SKM-1 (cell line): ENCODE measurements around the gene SLC15A2.
"Not testable (repeated sequence)": the region's sequence is repeated elsewhere in the genome, so short reads cannot be mapped to it uniquely, and the experiment has no call there.

Experiments used
- DNase-seq: peaks from one replicate; lab custom pipeline; 2025; ENCODE audit not compliant: unreplicated experiment; lab: John Stamatoyannopoulos, UW

SLC15A2 gene

DNA sequence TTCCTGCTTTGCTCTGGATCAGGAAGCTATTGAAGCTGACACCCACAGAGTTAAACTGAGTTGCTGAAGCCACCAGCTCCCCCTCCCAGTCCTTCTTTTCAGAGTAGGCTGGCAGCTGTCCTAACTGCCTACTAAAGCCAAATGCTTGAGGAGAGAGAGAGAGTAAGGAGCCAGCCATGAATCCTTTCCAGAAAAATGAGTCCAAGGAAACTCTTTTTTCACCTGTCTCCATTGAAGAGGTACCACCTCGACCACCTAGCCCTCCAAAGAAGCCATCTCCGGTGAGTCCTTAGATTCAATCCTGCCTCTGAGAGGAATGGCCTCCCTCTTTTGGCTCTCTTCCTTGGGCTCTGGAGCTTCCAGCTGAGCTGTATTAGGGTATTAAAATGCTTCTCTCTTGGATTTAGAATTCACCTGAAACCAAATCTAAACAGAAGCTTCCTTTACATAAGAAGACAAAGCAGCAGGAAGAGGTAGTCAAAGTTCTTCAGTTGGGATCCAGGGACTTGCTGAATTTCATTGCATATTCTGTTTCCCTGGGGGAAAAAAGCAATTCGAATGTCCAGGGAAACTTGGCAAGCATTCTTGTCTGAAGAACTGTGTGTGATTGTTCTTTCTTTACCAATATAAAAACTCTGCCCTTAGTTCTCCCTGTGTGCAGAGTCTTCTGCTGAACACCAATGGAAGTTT lies at the start of gene SLC15A2:
Gene SLC15A2 (plus strand): TSS at position 101 of the 690 bp plus-strand sequence. CDS start 76 bp downstream, at position 177.
- DNase-seq = no peak

- no peak for DNase-seq
Measured at GRCh38 chr3:121844892-121845291, 49.3 kb upstream of the SLC15A2 start.

- DNase-seq = no peak
Measured at GRCh38 chr3:121852256-121852655, 41.9 kb upstream of the SLC15A2 start.

- DNase-seq = no peak
Measured at GRCh38 chr3:121855555-121855954, 38.6 kb upstream of the SLC15A2 start.

DNA sequence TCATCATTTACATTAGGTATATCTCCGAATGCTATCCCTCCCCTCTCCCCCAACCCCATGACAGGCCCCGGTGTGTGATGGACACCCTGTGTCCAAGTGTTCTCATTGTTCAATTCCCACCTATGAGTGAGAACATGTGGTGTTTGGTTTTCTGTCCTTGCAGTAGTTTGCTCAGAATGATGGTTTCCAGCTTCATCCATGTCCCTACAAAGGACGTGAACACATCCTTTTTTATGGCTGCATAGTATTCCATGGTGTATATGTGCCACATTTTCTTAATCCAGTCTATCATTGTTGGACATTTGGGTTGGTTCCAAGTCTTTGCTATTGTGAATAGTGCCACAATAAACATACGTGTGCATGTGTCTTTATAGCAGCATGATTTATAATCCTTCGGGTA lies 36.4 kb upstream of the SLC15A2 start:
- DNase-seq = not testable (repeated sequence)

DNA sequence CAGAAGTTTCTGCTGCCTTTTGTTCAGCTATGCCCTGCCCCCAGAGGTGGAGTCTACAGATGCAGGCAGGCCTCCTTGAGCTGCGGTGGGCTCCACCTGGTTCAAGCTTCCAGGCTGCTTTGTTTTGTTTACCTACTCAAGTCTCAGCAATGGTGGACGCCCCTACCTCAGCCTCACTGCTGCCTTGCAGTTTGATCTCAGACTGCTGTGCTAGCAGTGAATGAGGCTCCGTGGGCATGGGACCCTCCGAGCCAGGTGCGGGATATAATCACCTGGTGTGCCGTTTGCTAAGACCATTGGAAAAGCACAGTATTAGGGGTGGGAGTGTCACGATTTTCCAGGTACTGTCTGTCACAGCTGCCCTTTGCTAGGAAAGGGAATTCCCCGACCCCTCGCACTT lies 31.0 kb upstream of the SLC15A2 start:
- not testable (repeated sequence) for DNase-seq

DNA sequence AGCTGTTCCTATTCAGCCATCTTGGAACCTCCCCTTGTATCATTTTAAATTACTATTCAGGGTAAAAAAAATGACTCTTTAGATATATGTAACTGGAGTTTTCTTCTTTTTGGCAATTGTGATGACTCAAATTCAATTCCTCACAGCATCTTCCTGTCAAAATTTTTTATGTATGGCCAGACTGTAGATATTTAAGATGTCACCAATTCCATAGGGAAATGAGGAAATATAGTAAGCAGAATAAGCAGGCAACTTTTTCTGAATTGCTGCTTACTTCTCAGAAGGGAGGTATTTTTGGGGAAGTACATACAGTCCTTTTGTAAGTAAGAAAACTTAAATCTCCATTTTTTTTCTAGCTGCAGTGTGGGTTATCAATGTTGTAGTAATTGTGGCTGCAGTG lies 30.4 kb upstream of the SLC15A2 start:
- DNase-seq = no peak

- no peak for DNase-seq
Measured at GRCh38 chr3:121869736-121870135, 24.5 kb upstream of the SLC15A2 start.

DNA sequence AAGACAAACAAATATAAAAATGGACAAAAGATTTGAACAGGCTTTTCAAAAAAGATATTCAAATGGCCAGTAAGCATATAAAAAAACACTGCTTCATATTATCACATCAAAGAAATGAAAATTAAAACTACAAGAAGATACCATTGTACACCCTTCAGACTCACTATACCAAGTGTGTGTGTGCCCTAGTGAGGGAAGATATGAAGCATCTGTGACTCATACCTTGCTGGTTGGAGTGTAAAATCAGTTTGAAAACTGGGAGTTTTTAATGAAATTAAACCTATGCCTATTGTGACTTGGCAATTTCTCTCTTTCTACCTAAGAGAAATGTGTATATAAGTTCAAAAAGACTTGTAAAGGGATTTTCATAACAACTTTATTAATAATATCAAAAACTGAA lies 23.5 kb upstream of the SLC15A2 start:
- no peak for DNase-seq

DNA sequence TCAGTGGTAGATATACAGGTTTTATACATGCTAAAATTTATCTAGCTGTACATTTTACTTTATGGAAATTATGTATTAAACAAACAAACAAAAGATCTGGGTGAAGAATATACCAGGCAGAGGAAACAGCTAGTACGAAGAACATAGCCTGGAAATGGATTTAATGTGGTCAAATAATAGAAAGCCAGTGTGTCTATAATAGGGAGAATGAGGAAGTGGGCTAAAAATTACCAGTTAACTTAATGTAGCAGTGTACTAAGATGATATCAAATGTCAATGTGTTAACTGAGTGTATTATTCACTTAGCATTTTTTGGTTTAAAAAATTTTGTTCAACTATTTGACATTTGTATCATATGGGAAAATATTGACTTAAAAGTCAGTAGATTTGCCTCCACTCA lies 22.8 kb upstream of the SLC15A2 start:
- DNase-seq = no peak

- no peak for DNase-seq
Measured at GRCh38 chr3:121878411-121878810, 15.8 kb upstream of the SLC15A2 start.

DNA sequence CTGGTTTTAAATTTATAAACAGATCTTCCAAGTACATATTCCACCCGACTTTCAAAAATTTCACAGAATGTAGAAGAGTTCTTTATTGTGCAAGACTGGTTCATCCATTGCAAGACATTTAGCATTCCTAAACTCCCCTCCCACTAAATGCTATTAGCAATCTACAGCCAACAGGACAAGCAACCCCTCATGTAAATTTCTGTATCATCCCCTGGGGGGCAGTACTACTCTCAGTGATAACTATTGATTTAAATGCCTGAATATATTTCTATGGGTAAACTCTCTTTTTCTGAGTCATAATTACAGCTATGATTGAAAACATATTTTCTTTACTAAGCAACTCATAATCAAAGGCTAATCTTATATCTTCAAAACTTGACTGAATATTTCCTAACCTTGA lies 10.7 kb upstream of the SLC15A2 start:
- DNase-seq = no peak

- DNase-seq = no peak
Measured at GRCh38 chr3:121885386-121885785, 8.8 kb upstream of the SLC15A2 start.

DNA sequence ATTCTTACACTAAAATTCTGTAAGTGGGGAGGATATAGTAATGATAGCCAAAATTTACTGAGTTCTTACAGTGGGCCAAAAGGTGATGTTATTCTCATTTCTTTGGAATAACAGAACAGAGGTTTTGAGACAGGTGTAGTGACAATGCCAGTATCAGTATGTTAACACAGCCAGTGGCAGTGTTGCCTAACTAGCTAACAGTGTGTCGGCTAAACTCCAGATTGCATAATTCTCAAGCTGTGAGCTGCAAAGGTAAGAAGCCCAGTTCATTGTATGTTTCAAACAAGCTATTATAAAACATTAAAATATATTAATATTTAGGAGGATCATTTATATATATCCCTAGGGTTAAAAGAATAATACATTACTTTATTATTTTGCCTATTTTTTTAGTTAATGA lies 920 bp downstream of the SLC15A2 start:
- no peak for DNase-seq

GRCh38 chr3:121895736-121896135 lies 1.5 kb downstream of the SLC15A2 start:
- DNase-seq = no peak

GRCh38 chr3:121896823-121897222 lies 2.6 kb downstream of the SLC15A2 start:
- no peak for DNase-seq

GRCh38 chr3:121897296-121897695 lies 3.1 kb downstream of the SLC15A2 start:
- no peak for DNase-seq

GRCh38 chr3:121913305-121913990 lies 19.2 kb downstream of the SLC15A2 start:
- no peak for DNase-seq

- DNase-seq = no peak
Measured at GRCh38 chr3:121914081-121914998, 20.1 kb downstream of the SLC15A2 start.

DNA sequence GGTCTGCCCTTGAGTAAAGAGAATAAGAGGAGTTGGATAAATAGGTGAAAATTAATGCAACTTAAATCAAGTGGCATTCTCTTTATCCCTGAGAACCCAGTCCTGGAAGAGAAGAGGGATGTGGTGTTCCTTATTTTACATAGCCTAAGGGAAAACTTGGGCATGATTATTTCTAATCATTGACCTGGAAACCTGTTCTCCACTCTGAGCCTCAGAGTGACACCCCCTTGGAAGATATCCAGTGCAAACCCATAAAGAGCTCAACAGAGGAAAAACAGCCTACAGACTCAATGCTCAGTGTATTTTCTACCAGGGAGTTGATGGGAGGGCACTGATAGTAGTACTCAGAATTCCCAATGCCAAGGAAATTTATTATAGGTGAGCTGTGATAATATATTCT lies 22.0 kb downstream of the SLC15A2 start:
- DNase-seq = no peak

DNA sequence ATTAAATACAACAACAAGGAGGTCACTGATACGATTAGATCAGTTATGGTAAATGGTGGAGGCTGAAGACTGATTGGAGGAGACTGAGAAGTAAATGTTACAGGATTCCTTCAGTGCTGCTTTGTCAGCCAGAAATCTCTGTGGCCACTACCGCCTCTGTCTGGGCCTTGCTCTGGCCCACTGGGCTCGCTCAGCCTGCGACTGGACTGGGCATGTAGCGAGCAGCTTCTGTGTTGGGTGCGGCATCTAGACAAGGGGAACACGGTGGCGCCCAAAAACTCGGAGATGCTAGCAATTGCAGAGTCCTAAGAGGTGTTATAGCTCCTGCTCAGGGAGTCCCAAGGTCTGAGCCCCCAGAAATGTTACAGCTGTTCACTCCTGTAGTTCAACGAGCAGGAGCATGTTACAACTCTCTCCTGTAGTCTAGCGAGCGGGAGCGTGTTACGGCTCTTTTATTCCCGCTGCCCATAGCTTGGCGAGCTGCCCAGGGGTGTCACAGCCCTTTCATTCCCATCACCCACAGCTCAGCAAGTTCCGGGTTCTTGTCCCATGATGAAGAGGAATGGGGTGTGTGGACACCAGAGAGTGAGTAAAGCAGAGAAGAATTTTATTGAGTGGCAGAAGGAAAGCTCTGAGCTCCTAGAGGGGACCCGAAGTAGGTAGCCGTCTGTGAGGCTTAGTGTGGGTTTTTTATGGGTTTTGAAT lies 24.7 kb downstream of the SLC15A2 start:
- DNase-seq = no peak
